ENCODE data around the gene LTN1. TPM values are rescaled to one million over a fixed set of nuclear protein-coding genes. Genes with fewer than 3 reads are reported as not detected.

Gene LTN1
- total and polyA plus RNA-seq, 4 experiments from 2014 or later: 9.7 to 39.5 (median 25.7) TPM

DNA sequence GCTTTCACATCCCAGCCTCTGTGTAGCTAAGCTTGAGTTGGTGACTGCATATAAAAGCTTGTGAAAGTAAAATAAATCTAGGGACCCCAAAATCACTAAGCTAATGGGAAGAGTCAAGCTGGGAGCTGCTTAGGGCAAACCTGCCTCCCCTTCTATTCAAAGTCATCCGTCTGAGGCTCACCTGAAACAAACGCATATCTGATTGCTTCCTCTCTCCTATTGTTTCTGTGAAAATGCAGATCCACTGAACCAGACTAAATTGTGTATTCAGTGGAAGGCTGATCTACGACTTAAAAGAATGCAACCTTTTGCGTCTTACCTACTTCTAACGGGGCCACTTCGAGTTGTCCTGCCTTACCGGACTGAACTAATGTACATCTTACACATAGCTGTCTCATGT lies 70.3 kb downstream of the LTN1 start:
- DNase-seq: no peak
- H3K27me3 Mint-ChIP-seq: no peaks in the 10 kb centered on the region
- Histone ChIP-seq H3K4me3 (ENCODE audit: low read length in 2 of 2) (no peak overlapping the region), H3K27ac (ENCODE audit: low read depth, low read length) (no peak overlapping the region), H3K4me1 (ENCODE audit: insufficient read depth, low read length) (no peaks in the 10 kb centered on the region), H3K36me3 (ENCODE audit: insufficient read depth, low read length) (no peaks in the 10 kb centered on the region), H3K27me3 (ENCODE audit: insufficient read depth, low read length) (no peaks in the 10 kb centered on the region), H3K9me3 (ENCODE audit: control insufficient read depth in 1 of 2, low read length in 2 of 2) (no peaks in the 10 kb centered on the region)
- intact Hi-C loops (cut with micrococcal nuclease): no loop called here
- CTCF ChIA-PET (ENCODE audit: partially characterized antibody): interaction anchor here (2.4 kb wide), 1 partner anchor 177 kb away, joined by 9 read pairs; no protein-coding TSS in a partner anchor
- H3K27ac Mint-ChIP-seq: no peak overlapping the region
- peaks cover 0 to 1% (median 0%) of the 10 kb centered on the region in 4 donors for H3K4me1 Mint-ChIP-seq
- no peak overlapping the region for H3K4me3 Mint-ChIP-seq
- peaks cover 28 to 31% of the 10 kb centered on the region in 2 donors for H3K36me3 Mint-ChIP-seq
- POLR2A ChIA-PET (ENCODE audit: partially characterized antibody): no interaction called here
- H3K9me3 Mint-ChIP-seq: no peaks in the 10 kb centered on the region

DNA sequence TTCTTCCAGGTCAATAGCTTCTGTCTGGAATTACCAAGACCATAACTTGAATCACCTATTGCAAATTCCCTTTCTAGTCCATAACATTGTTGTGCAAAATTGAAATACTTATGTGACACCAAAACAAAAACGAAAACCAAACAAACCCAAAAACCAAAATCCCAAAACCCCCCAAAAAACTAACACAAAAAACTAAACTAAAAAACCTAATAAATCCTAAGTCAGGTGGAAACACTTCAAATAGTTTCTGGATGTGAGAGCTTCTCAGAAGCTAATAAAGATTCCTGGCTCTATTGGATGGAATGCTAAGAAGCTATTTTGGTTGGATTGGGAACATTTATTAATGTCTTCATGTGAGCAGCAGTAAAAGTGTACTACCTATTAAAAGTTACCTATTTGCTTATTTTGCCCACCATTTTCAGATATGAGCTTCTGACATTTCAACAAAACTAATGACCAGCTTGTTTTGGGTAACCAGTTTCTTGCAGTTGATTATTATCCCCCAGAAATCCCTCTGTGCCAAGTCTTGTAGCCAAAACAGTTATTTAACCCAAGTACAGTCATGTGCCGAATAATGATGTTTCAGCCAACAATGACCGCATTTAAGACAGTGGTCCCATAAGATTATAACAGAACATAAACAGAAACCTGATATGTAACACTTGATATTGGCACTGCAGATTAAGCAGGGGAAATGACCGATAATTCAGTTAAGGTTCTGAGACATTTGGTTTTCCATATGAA lies 76.4 kb downstream of the LTN1 start:
- no peak for DNase-seq
- H3K4me1 ChIP-seq (ENCODE audit: insufficient read depth, low read length): no peaks in the 10 kb centered on the region
- intact Hi-C loops (cut with micrococcal nuclease): no loop called here
- H3K9me3 Mint-ChIP-seq: no peaks in the 10 kb centered on the region
- H3K4me1 Mint-ChIP-seq: no peaks in the 10 kb centered on the region
- peaks cover 3 to 4% of the 10 kb centered on the region in 2 donors for H3K27me3 Mint-ChIP-seq
- ChIA-PET POLR2A (ENCODE audit: partially characterized antibody) (no interaction called here), CTCF (ENCODE audit: partially characterized antibody) (interaction anchor here (1.0 kb wide), 1 partner anchor 23 kb away, joined by 4 read pairs; no protein-coding TSS in a partner anchor)
- H3K4me3 ChIP-seq (ENCODE audit: low read length in 2 of 2): no peak overlapping the region
- H3K27ac ChIP-seq (ENCODE audit: low read depth, low read length): no peak overlapping the region
- H3K36me3 ChIP-seq (ENCODE audit: insufficient read depth, low read length): no peaks in the 10 kb centered on the region
- H3K36me3 Mint-ChIP-seq: no peaks in the 10 kb centered on the region
- H3K27ac Mint-ChIP-seq: no peak overlapping the region
- no peaks in the 10 kb centered on the region for H3K27me3 ChIP-seq (ENCODE audit: insufficient read depth, low read length)
- H3K4me3 Mint-ChIP-seq: no peak overlapping the region
- H3K9me3 ChIP-seq (ENCODE audit: control insufficient read depth in 1 of 2, low read length in 2 of 2): no peaks in the 10 kb centered on the region

DNA sequence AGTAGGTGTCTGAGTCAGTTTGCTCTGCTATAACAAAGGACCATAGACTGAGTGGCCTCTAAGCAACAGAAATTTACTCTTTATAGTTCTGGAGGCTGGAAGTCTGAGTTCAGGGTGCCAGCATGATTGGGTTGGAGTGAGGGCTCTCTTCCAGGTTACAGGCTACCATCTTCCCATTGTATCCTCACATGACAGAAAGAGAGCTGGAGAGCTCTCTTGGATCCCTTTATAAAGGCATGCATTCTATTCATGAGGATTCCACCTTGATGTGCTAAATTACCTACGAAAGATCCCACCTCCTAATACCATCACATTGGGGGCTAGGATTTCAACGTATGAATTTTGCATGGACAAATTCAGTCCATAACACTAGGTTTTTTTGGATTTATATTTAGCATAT lies 79.6 kb downstream of the LTN1 start:
- POLR2A ChIA-PET (ENCODE audit: partially characterized antibody): no interaction called here
- H3K4me3 Mint-ChIP-seq: no peak overlapping the region
- peaks cover 3 to 4% of the 10 kb centered on the region in 2 donors for H3K27me3 Mint-ChIP-seq
- CTCF ChIA-PET (ENCODE audit: partially characterized antibody): interaction anchor here (0.6 to 2.7 kb wide), 3 partner anchors 27 to 168 kb away, joined by 3 to 7 read pairs (median 3); no protein-coding TSS in a partner anchor
- H3K27ac Mint-ChIP-seq: no peak overlapping the region
- DNase-seq: no peak
- Histone ChIP-seq H3K27ac (ENCODE audit: low read depth, low read length) (no peak overlapping the region), H3K4me1 (ENCODE audit: insufficient read depth, low read length) (no peaks in the 10 kb centered on the region), H3K27me3 (ENCODE audit: insufficient read depth, low read length) (no peaks in the 10 kb centered on the region), H3K36me3 (ENCODE audit: insufficient read depth, low read length) (no peaks in the 10 kb centered on the region), H3K4me3 (ENCODE audit: low read length in 2 of 2) (no peak overlapping the region), H3K9me3 (ENCODE audit: control insufficient read depth in 1 of 2, low read length in 2 of 2) (no peaks in the 10 kb centered on the region)
- intact Hi-C loops (cut with micrococcal nuclease): no loop called here
- no peaks in the 10 kb centered on the region for H3K9me3 Mint-ChIP-seq
- no peaks in the 10 kb centered on the region for H3K4me1 Mint-ChIP-seq
- H3K36me3 Mint-ChIP-seq: no peaks in the 10 kb centered on the region

DNA sequence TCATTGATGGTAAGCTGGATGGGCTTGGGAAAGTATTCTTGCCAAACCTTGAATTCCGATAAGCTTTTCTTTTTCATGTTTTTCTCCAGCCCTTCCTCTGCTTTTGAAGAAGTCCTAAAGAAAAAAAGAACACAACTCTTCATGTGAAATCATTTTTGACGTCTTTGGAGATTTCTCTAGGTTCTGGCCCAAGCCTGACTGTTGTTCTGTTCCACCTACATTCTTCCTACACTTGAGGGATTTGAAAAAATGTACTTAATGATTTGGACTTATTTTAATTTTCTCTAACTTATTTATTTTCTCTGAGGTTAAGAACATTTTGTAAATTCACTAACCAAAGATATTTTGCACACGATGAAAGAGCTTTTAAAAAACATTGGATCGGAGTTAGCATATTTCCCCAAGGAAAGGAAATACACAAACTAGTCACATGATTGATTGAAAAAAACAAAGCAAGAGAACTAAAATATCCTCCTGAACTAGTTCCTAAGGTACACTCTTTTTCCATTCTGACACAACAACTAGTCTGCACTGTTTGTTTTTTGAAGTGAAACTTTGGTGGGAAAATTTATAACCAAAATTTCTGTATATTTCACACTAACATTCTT lies 82.3 kb downstream of the LTN1 start:
- Histone ChIP-seq H3K4me1 (ENCODE audit: insufficient read depth, low read length) (no peaks in the 10 kb centered on the region), H3K9me3 (ENCODE audit: control insufficient read depth in 1 of 2, low read length in 2 of 2) (no peaks in the 10 kb centered on the region), H3K27ac (ENCODE audit: low read depth, low read length) (no peak overlapping the region), H3K36me3 (ENCODE audit: insufficient read depth, low read length) (no peaks in the 10 kb centered on the region), H3K4me3 (ENCODE audit: low read length in 2 of 2) (no peak overlapping the region), H3K27me3 (ENCODE audit: insufficient read depth, low read length) (no peaks in the 10 kb centered on the region)
- H3K4me3 Mint-ChIP-seq: no peak overlapping the region
- intact Hi-C loops (cut with micrococcal nuclease): no loop called here
- peaks cover 3 to 4% of the 10 kb centered on the region in 2 donors for H3K27me3 Mint-ChIP-seq
- DNase-seq: no peak
- H3K4me1 Mint-ChIP-seq: no peaks in the 10 kb centered on the region
- H3K9me3 Mint-ChIP-seq: no peaks in the 10 kb centered on the region
- no peaks in the 10 kb centered on the region for H3K36me3 Mint-ChIP-seq
- ChIA-PET CTCF (ENCODE audit: partially characterized antibody) (interaction anchor here (1.0 to 1.3 kb wide), 2 partner anchors 130 to 164 kb away, joined by 3 read pairs; no protein-coding TSS in a partner anchor), POLR2A (ENCODE audit: partially characterized antibody) (no interaction called here)
- no peak overlapping the region for H3K27ac Mint-ChIP-seq

DNA sequence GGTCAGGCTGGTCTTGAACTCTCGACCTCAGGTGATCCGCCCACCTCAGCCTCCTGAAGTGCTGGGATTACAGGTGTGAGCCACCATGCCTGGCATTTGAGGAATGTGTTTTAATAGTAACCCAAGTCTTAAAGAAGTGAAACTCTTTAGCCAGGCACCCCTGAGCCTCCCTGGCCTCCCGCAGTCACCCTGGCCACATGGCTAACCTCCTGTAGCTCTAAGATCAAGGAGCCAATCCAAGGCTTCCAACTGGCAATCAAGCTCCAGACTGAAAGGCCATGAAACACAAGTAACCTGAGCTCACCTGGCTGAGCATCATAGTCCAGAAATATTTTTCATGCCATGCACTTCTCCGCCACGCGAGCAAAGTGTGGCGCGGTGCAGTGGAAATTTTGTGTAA lies 84.3 kb downstream of the LTN1 start:
- Histone ChIP-seq H3K27ac (ENCODE audit: low read depth, low read length) (no peak overlapping the region), H3K4me3 (ENCODE audit: low read length in 2 of 2) (no peak overlapping the region), H3K27me3 (ENCODE audit: insufficient read depth, low read length) (no peaks in the 10 kb centered on the region), H3K9me3 (ENCODE audit: control insufficient read depth in 1 of 2, low read length in 2 of 2) (no peaks in the 10 kb centered on the region), H3K36me3 (ENCODE audit: insufficient read depth, low read length) (no peaks in the 10 kb centered on the region), H3K4me1 (ENCODE audit: insufficient read depth, low read length) (no peaks in the 10 kb centered on the region)
- intact Hi-C loops (cut with micrococcal nuclease): no loop called here
- Mint-ChIP-seq H3K4me1 (no peaks in the 10 kb centered on the region), H3K9me3 (no peaks in the 10 kb centered on the region), H3K4me3 (no peak overlapping the region), H3K36me3 (no peaks in the 10 kb centered on the region), H3K27me3 (no peaks in the 10 kb centered on the region), H3K27ac (no peak overlapping the region)
- no peak for DNase-seq
- POLR2A ChIA-PET (ENCODE audit: partially characterized antibody): no interaction called here
- CTCF ChIA-PET (ENCODE audit: partially characterized antibody): interaction anchor here (1.0 kb wide), 1 partner anchor 26 kb away, joined by 3 read pairs; no protein-coding TSS in a partner anchor

DNA sequence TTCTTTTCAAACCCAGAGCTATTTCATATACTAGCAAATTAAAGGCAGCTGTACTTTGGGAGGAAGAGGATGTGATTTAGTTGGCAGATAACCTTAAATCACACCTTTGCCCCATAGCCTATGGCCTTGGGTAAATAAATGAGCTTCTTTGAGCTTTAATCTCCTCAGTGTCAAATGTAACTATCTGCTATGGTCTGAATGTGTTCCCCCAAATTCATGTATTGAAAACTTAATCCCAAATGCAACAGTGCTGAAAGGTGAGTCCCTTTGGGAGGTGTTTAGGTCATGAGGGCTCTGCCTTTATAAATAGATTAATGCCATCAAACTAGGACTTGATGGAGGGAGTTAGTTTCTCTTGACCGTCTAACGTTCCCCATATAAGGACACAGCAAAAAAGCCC lies 85.8 kb downstream of the LTN1 start:
- H3K4me1 Mint-ChIP-seq: no peaks in the 10 kb centered on the region
- intact Hi-C loops (cut with micrococcal nuclease): no loop called here
- Histone ChIP-seq H3K27ac (ENCODE audit: low read depth, low read length) (no peak overlapping the region), H3K4me3 (ENCODE audit: low read length in 2 of 2) (no peak overlapping the region), H3K27me3 (ENCODE audit: insufficient read depth, low read length) (no peaks in the 10 kb centered on the region), H3K4me1 (ENCODE audit: insufficient read depth, low read length) (no peaks in the 10 kb centered on the region), H3K36me3 (ENCODE audit: insufficient read depth, low read length) (no peaks in the 10 kb centered on the region), H3K9me3 (ENCODE audit: control insufficient read depth in 1 of 2, low read length in 2 of 2) (no peaks in the 10 kb centered on the region)
- DNase-seq: no peak
- ChIA-PET CTCF (ENCODE audit: partially characterized antibody) (interaction anchor here (1.0 kb wide), 1 partner anchor 161 kb away, joined by 3 read pairs; no protein-coding TSS in a partner anchor), POLR2A (ENCODE audit: partially characterized antibody) (no interaction called here)
- no peaks in the 10 kb centered on the region for H3K36me3 Mint-ChIP-seq
- H3K9me3 Mint-ChIP-seq: peaks cover 0 to 6% (median under 1%) of the 10 kb centered on the region in 8 donors
- no peak overlapping the region for H3K4me3 Mint-ChIP-seq
- no peak overlapping the region for H3K27ac Mint-ChIP-seq
- H3K27me3 Mint-ChIP-seq: no peaks in the 10 kb centered on the region

DNA sequence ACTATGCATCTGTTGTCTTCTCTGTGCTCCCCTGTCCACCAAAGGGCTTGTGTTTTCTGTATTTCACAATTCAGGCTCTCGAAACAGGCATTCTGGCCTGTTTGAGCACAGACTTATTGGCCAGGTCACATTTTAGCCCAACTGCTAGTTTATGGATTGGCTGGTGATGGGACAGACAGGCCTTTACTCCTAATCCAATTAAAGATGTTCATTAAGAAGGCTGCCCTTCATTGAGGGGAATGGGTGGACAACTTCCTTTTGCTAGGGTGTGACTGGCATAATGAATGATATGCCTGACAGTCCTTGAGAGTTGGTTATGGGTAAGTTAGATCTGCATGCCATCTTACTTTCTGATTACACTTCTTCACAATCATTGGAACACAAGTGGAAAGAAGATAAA lies 86.4 kb downstream of the LTN1 start:
- Mint-ChIP-seq H3K4me3 (no peak overlapping the region), H3K27ac (no peak overlapping the region)

More for the DNA sequence above, 86.4 kb downstream of the LTN1 start:
- Histone ChIP-seq H3K4me1 (ENCODE audit: insufficient read depth, low read length) (no peaks in the 10 kb centered on the region), H3K27ac (ENCODE audit: low read depth, low read length) (no peak overlapping the region), H3K27me3 (ENCODE audit: insufficient read depth, low read length) (no peaks in the 10 kb centered on the region), H3K36me3 (ENCODE audit: insufficient read depth, low read length) (no peaks in the 10 kb centered on the region), H3K4me3 (ENCODE audit: low read length in 2 of 2) (no peak overlapping the region), H3K9me3 (ENCODE audit: control insufficient read depth in 1 of 2, low read length in 2 of 2) (no peaks in the 10 kb centered on the region)
- Mint-ChIP-seq H3K27me3 (no peaks in the 10 kb centered on the region), H3K9me3 (peaks cover 0 to 6% (median under 1%) of the 10 kb centered on the region in 8 donors), H3K4me1 (no peaks in the 10 kb centered on the region), H3K36me3 (no peaks in the 10 kb centered on the region)
- intact Hi-C loops (cut with micrococcal nuclease): no loop called here
- DNase-seq: no peak
- CTCF ChIA-PET (ENCODE audit: partially characterized antibody): interaction anchor here (1.0 kb wide), 1 partner anchor 160 kb away, joined by 3 read pairs; no protein-coding TSS in a partner anchor
- POLR2A ChIA-PET (ENCODE audit: partially characterized antibody): no interaction called here

Measured in CD4-positive, alpha-beta memory T cell (primary cell).